PC-9 (cell line): ENCODE data around the gene E2F4.

ENCODE experiments used
- CTCF ChIP-seq: fragments of 200-600 bp; sonication (generic); conservative IDR thresholded peaks from 2 replicates; pipeline ENCODE4 v1.6.1; 2017; ENCODE audit warnings: mixed run types, antibody characterized with exemption, mild to moderate bottlenecking, moderate library complexity
- EZH2 ChIP-seq: fragments of 200-600 bp; sonication (generic); IDR thresholded peaks from 2 replicates; pipeline ENCODE4 v1.8.0; 2017; ENCODE audit warnings: antibody characterized with exemption, low read depth

DNA sequence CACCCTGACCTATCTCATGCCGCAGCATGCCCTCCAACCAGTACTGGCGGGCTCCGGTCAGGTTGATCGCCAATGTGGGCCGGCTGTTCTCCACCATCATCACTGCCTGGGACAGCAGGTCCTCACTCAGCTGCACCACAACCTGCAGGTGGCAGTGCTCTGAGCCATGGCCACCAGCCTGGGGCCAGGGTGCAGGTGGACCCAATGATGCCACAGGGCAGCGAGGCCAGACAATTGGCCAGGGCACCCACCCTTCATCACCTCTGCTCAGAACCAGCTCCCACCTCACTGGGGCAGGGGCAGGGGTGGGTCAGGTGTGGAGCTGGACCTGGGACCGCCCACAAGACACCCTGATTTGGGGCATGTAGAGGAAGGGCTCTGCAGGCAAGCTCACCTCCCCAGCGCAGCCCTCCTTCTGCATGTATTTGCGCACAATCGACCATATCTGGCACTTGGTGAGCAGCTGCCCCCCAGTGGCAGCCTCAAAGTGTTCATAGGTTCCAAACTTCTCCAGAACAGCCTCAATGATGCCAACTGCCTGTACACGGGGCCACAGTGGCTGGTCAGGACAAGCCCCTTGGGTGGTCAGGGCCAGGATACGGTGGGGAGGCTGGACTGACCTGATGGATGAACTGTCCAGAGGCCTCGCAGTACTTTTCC lies 12.4 kb upstream of the E2F4 start:
- TF ChIP-seq CTCF (no peak; the same call in 1 of the 2 replicates), EZH2 (no peak)
